Muscle of back (tissue), 11 donors: ENCODE results near the gene CYP46A1. TPM values are rescaled to one million over a fixed set of nuclear protein-coding genes. Genes with fewer than 3 reads are reported as not detected.
"Not testable (repeated sequence)": the region's sequence is repeated elsewhere in the genome, so short reads cannot be mapped to it uniquely, and the experiment has no call there.

ENCODE experiments used
- DNase-seq, 3 donors: peaks; one replicate each; pipeline versions ENCODE4 v3.0.0 to v3.0.0-alpha.2; 2013
- polyA plus RNA-seq, 10 donors: library from polyadenylated mRNA; unstranded; fragments of 120-200 nt; gene quantifications; one replicate each; pipeline ENCODE4 v1.2.1, GENCODE V29; 2013; ENCODE audit not compliant: insufficient read length in 10 of 10

CYP46A1 gene
- polyA plus RNA-seq, 10 donors = 1.7 to 6.5 (median 3.3) TPM

GRCh38 chr14:99657645-99658155 is 26.4 kb upstream of the CYP46A1 start:
- DNase-seq = no peak

GRCh38 chr14:99658218-99658845 is 25.8 kb upstream of the CYP46A1 start:
- no peak for DNase-seq

GRCh38 chr14:99659333-99659741 is 24.8 kb upstream of the CYP46A1 start:
- no peak for DNase-seq

- no peak for DNase-seq
These were observed 24.0 kb upstream of the CYP46A1 start for GRCh38 chr14:99660006-99660566.

GRCh38 chr14:99660794-99661193 is 23.3 kb upstream of the CYP46A1 start:
- no peak for DNase-seq

DNA sequence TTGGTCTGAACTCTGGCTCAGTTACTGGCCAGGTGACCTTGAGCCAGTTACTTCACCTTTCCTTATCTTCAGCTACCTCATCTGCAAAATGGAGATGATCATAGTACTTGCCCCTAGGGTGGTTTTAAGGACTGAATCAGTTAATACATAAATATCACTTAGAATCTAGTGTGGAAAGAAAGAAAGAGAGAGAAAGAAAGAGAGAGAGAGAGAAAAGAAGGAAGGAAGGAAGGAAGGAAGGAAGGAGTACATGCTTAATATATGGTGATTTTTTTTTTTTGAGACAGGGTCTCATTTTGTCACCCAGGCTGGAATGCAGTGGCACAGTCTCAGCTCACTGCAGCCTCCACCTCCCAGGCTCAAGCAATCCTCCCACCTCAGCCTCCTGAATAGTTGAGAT is 22.9 kb upstream of the CYP46A1 start:
- DNase-seq = not testable (repeated sequence)

GRCh38 chr14:99662846-99663245 is 21.3 kb upstream of the CYP46A1 start:
- DNase-seq = no peak

GRCh38 chr14:99663386-99664057 is 20.6 kb upstream of the CYP46A1 start:
- no peak for DNase-seq

GRCh38 chr14:99664058-99664936 is 19.8 kb upstream of the CYP46A1 start:
- no peak for DNase-seq

- DNase-seq = no peak
These were observed 19.2 kb upstream of the CYP46A1 start for GRCh38 chr14:99664937-99665273.

- no peak for DNase-seq
These were observed 17.6 kb upstream of the CYP46A1 start for GRCh38 chr14:99666533-99666932.

DNA sequence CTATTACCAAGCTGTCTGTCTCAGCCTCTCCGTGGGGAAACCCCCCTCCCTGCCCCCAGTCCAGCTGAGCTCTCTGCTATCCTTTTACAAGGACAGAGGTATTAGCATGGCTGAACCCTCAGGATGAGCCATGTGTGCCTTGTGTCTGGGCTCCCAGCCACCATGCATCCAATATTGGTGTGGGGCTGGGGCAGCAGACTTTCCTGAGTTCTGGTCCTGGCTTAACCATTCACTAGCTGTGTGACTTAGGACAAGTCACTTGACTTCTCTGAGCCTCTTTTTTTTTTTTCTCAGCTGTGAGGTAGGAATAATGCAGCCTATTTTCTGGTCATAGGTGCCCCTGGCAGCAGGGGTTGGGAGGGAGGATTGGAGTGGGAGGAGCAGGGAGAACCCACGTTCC is 17.1 kb upstream of the CYP46A1 start:
- DNase-seq = no peak

- DNase-seq = no peak
These were observed 16.3 kb upstream of the CYP46A1 start for GRCh38 chr14:99667821-99668220.

GRCh38 chr14:99668307-99669295 is 15.5 kb upstream of the CYP46A1 start:
- DNase-seq = no peak

DNA sequence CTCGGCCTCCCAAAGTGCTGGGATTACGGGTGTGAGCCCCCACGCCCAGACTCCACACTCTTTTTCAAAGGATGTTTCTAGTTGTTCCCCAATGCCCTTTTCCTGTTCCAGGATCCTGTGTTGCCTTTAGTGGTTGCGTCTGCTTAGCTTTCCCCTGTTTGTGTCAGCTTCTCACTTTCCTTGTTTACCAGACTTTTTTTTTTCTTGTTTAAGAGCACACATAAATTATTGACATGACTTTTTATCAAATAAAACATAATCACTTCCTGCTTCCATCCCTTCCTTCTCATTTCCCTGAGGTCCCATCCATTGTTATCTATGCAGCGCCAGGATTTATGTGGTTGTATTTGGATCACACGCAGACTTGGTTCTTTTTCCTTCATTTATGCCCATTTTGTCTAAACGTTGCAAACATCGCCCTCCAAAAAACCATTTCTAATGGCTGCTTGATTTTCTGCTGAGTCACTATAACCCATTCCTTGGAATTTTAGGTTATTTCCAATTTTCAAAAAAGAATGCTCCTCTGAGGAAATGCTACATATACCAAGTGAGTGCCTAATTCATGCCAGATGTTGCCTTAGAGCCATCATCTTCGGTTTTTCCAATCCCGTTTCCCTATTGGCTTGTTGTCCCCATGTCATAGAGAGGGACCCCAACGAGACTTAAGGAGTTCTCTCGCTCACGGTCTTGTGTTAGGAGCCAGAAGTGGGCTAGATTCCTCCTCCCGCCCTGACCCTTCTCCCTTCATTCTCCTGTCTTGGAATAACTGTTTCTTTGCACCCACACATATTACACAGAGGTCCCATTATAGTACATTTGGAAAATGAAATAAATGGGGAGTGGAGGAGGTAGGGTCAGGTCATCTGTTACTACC is 13.5 kb upstream of the CYP46A1 start:
- no peak for DNase-seq

DNA sequence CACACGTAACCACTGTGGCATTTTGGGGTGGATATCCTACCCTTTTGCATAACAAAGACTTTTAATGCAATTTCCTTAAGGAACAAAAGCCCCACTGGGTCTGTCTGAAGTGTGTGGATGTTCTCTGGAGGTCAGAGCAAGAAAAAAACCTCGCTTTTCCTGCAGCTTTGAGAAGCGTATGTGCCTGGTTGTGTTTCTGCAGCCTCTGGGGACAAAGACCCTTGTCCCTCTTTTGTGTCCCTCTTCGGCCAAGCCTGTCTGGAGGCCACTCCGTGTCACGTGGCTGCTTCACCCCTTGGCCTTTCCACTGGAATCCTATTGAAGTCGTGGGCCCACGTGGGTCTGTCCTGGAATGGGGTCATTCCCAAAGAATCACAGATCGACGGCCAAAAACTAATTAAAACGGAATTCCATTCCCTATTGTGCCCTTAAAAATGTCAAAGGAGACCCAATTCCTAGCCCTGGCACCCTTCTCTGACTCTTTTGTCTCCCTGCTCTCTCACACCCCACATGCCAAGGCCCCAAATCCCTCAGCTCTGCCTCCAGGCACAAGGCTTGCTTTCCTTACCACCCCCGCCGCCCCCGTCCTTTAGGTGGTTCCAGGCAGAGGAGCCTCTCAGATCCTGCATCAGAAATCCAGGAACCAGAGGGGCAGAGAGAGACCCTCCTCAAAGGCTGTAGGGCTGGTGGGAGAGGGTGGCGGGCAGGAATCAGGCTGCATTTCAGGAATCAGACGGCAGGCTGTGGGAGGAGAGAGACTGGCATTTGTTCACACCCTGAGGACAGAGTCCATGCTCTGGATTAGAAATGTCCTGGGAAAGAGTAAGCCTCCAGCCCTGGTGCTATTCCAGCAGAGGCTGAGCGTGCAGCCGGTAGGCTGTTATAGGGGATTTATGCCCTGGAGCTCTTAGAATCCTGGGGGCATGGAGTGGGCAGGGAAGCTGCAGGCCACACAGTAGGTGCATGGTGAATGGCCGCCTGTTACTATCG is 12.6 kb upstream of the CYP46A1 start:
- DNase-seq = no peak

DNA sequence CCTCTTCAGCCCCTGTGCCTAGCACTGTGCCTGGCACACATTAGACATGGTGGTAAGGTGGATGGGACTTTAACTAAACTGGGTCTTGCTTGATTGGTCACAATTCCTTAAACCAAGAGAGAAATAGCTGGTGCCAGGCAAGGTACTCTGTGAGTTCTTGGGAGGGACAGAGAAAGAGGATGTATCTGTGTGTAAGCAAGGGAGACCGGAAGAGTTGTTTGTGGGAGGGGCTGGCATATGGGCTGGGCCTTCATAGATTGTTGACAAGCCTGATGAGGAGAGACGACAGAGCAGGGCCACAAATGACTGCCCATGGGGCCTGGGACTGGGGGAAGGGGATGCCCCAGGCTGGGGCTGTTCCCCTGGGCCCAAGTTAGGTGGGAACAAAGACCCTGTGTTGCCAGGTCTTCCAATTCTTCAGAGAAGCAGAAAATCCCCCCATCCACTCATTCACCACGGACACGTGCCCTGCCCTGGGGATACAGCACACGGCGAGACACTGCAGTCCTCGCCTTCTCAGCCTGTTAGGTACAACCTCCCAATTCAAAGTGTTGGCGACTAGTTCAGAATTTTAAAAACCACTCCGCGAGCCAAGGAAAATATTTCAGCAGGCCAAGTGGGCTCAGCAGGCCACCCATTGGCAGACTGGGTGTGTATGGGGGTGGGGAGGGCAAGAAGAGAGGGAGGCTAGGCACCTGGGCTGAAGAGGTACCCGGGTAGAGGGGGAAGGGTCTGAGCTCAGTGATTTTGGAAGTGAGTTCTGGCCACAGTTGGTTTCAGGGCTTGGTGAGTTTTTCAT is 11.4 kb upstream of the CYP46A1 start:
- no peak for DNase-seq
